Osteocyte (in vitro differentiated cells): ENCODE measurements around the gene TMEM154. TPM values are rescaled to one million over a fixed set of nuclear protein-coding genes. Genes with fewer than 3 reads are reported as not detected.

Source experiments
- DNase-seq: peaks from one replicate; pipeline ENCODE4 v3.0.0; 2021; ENCODE audit warnings: mixed read lengths; ENCODE audit not compliant: unreplicated experiment; ENCODE audit errors: extremely low spot score
- H3K27ac Mint-ChIP-seq: one replicate; pipeline ENCODE4 v1.8.0; 2021; ENCODE audit warnings: mild to moderate bottlenecking, mixed read lengths; ENCODE audit not compliant: unreplicated experiment
- H3K27me3 Mint-ChIP-seq: one replicate; pipeline ENCODE4 v1.8.0; 2021; ENCODE audit warnings: mixed read lengths; ENCODE audit not compliant: unreplicated experiment
- H3K36me3 Mint-ChIP-seq: one replicate; pipeline ENCODE4 v1.8.0; 2021; ENCODE audit warnings: mixed read lengths; ENCODE audit not compliant: unreplicated experiment
- H3K4me1 Mint-ChIP-seq: one replicate; pipeline ENCODE4 v1.8.0; 2021; ENCODE audit warnings: mixed read lengths; ENCODE audit not compliant: unreplicated experiment
- H3K4me3 Mint-ChIP-seq: one replicate; pipeline ENCODE4 v1.8.0; 2021; ENCODE audit warnings: mild to moderate bottlenecking, moderate library complexity, mixed read lengths; ENCODE audit not compliant: unreplicated experiment
- H3K9me3 Mint-ChIP-seq: one replicate; pipeline ENCODE4 v1.8.0; 2021; ENCODE audit warnings: mixed read lengths; ENCODE audit not compliant: unreplicated experiment
- total RNA-seq: library from RNA; stranded (reverse); gene quantifications from 2 replicates; pipeline ENCODE4 v1.2.1, GENCODE V29; 2021
- TF ChIP-seq, protein P1 (sequence below): fragments of 200-600 bp; sonication (generic); IDR thresholded peaks from 2 replicates; pipeline ENCODE4 v1.5.0; 2021; ENCODE audit warnings: antibody characterized with exemption, mild to moderate bottlenecking, moderate library complexity

TMEM154 gene
- total RNA-seq, 1 donor from 2014 or later, result 1.4 TPM

DNA sequence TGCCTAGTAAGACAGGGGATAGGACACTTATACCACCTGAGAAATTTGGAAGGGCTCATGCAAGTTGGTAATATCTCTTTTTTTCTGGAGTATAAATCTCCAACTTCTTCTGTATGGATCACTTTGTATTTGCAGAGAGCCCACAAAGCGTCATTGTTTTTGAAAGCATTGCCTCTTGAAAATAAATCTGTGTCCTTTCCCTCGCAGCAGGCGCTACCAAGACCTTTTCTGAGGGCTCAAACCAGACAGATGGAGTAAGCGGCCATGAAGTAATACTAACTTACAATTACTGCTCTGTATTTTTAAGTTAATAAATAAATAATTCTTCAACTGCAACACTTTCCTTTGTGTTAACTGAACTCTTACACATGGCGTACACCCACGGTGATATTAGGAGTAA lies 87.9 kb downstream of the TMEM154 start:
- no peak overlapping the region for H3K4me3 Mint-ChIP-seq
- no peaks in the 10 kb centered on the region for H3K36me3 Mint-ChIP-seq

DNA sequence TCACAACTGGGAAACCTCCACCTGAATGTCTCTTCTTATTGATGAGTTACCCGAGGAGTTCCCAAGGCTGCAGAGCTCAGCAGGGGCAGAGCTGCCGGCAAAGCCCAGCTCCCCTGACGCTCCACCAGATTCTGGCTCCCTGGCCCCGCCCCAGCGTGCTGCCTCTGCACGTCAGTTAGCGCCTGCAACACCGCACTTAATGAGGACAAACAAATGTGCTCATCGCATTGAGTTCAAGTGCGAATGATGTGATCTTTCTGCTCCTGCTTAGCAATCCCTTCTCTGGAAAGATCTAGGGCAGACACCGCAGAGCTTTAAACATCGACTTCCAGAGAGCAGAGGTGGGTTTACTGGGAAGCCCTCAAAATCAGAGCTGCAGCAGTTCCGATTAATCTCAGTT lies 88.4 kb downstream of the TMEM154 start:
- Mint-ChIP-seq H3K27ac (no peak overlapping the region), H3K36me3 (no peaks in the 10 kb centered on the region), H3K4me1 (peaks cover 19% of the 10 kb centered on the region), H3K4me3 (peak overlapping the region; percentile 62), H3K27me3 (peaks cover 31% of the 10 kb centered on the region), H3K9me3 (no peaks in the 10 kb centered on the region)
- TF ChIP-seq, protein P1, sequence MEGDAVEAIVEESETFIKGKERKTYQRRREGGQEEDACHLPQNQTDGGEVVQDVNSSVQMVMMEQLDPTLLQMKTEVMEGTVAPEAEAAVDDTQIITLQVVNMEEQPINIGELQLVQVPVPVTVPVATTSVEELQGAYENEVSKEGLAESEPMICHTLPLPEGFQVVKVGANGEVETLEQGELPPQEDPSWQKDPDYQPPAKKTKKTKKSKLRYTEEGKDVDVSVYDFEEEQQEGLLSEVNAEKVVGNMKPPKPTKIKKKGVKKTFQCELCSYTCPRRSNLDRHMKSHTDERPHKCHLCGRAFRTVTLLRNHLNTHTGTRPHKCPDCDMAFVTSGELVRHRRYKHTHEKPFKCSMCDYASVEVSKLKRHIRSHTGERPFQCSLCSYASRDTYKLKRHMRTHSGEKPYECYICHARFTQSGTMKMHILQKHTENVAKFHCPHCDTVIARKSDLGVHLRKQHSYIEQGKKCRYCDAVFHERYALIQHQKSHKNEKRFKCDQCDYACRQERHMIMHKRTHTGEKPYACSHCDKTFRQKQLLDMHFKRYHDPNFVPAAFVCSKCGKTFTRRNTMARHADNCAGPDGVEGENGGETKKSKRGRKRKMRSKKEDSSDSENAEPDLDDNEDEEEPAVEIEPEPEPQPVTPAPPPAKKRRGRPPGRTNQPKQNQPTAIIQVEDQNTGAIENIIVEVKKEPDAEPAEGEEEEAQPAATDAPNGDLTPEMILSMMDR, result no peak
- DNase-seq, result no peak

More for the DNA sequence above, 87.9 kb downstream of the TMEM154 start:
- H3K9me3 Mint-ChIP-seq, result no peaks in the 10 kb centered on the region
- H3K27ac Mint-ChIP-seq, result no peak overlapping the region
- H3K4me1 Mint-ChIP-seq, result peaks cover 19% of the 10 kb centered on the region
- TF ChIP-seq, protein P1, result no peak
- DNase-seq, result no peak
- H3K27me3 Mint-ChIP-seq, result peaks cover 32% of the 10 kb centered on the region

DNA sequence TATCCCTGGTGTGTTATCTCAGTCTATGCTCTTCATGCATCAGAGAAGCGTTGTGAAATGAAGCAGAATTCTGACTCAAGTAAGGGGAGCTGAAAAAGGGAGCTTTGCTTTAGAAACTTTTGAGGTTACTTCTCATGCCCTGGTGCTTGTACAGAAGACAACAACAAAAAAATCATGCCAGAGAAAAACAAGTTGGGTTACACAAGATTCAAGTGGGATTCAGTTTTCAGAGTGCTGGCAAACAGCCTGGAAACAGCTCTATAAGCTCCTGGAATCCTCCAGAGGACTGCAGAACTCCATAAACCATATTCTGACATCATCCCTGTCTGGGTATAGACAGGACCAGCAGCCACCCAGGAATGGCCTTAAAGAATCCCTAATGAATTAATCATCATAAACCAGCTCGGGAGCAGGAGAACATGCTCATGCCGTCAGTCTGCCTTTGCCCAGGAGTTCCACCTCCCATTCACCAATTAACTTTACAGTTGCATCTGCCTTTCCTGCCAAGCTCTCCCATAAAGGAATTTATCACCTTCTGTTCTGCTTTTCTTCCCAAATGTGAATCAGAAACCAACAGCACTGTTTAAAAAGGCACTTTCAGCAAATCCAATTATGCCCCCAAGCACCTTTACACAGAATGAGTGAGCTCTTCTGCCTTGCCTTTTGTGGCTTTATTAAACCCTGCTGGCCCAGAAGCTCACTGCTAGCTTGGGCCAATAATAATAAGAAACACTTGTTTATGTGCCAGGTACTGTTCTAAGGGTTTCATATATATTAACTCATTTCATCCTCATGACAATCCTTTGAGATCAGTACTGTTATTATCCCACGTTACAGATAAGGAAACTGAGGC lies 89.4 kb downstream of the TMEM154 start:
- TF ChIP-seq, protein P1, result no peak
- H3K27ac Mint-ChIP-seq, result peak overlapping the region; percentile 2

DNA sequence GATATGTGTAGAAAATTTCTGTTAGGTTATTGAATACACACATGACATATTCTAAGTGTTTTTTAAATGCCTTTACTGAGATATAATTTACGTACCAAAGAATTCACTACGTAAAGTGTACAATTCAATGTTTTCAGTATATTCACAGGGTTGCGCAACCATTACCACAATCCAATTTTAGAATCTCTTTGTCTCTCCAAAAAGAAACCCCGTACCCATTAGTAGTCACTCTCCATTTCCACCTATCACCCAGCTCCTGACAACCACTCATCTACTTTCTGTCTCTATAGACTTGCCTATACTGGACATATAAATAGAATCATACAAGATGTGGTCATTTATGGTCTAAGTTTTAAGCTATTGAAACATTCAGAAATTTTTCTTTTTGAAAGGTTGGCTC lies 90.9 kb downstream of the TMEM154 start:
- peaks cover 19% of the 10 kb centered on the region for H3K4me1 Mint-ChIP-seq
- no peaks in the 10 kb centered on the region for H3K9me3 Mint-ChIP-seq
- H3K27me3 Mint-ChIP-seq, result peaks cover 25% of the 10 kb centered on the region
- DNase-seq, result no peak
- H3K4me3 Mint-ChIP-seq, result no peak overlapping the region
- no peak overlapping the region for H3K27ac Mint-ChIP-seq
- H3K36me3 Mint-ChIP-seq, result no peaks in the 10 kb centered on the region
- TF ChIP-seq, protein P1, result no peak

More for the DNA sequence above, 89.4 kb downstream of the TMEM154 start:
- H3K4me1 Mint-ChIP-seq, result peaks cover 19% of the 10 kb centered on the region
- no peaks in the 10 kb centered on the region for H3K9me3 Mint-ChIP-seq
- no peak overlapping the region for H3K4me3 Mint-ChIP-seq
- H3K27me3 Mint-ChIP-seq, result peaks cover 29% of the 10 kb centered on the region
- no peak for DNase-seq
- no peaks in the 10 kb centered on the region for H3K36me3 Mint-ChIP-seq

DNA sequence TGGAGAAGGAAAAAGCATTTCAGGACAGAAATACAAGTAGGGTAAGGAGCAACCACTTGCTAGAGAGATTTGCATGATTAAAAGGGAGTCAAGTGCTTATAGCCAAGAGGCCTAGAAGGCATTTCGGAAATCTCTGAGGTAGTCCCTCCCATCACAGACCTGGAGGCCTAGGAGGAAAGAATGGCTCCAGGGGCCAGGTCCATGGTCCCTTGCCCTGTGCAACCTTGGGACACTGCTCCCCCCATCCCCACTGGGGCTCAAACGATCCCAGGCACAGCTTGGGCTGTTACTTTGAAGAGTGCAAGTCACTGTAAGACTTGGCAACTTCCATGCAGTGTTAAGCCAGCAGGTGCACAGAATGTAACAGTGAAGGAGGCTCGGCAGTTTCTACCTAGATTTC lies 92.7 kb downstream of the TMEM154 start:
- H3K9me3 Mint-ChIP-seq, result no peaks in the 10 kb centered on the region
- no peak for DNase-seq
- H3K27ac Mint-ChIP-seq, result no peak overlapping the region
- no peak overlapping the region for H3K4me3 Mint-ChIP-seq
- H3K27me3 Mint-ChIP-seq, result peaks cover 35% of the 10 kb centered on the region
- peaks cover 19% of the 10 kb centered on the region for H3K4me1 Mint-ChIP-seq
- TF ChIP-seq, protein P1, result no peak
- H3K36me3 Mint-ChIP-seq, result no peaks in the 10 kb centered on the region
